Measurements from ENCODE around the gene GATA1. TPM values are rescaled to one million over a fixed set of nuclear protein-coding genes. Genes with fewer than 3 reads are reported as not detected.

Gene GATA1
- total RNA-seq, 8 experiments from 2014 or later: not detected

DNA sequence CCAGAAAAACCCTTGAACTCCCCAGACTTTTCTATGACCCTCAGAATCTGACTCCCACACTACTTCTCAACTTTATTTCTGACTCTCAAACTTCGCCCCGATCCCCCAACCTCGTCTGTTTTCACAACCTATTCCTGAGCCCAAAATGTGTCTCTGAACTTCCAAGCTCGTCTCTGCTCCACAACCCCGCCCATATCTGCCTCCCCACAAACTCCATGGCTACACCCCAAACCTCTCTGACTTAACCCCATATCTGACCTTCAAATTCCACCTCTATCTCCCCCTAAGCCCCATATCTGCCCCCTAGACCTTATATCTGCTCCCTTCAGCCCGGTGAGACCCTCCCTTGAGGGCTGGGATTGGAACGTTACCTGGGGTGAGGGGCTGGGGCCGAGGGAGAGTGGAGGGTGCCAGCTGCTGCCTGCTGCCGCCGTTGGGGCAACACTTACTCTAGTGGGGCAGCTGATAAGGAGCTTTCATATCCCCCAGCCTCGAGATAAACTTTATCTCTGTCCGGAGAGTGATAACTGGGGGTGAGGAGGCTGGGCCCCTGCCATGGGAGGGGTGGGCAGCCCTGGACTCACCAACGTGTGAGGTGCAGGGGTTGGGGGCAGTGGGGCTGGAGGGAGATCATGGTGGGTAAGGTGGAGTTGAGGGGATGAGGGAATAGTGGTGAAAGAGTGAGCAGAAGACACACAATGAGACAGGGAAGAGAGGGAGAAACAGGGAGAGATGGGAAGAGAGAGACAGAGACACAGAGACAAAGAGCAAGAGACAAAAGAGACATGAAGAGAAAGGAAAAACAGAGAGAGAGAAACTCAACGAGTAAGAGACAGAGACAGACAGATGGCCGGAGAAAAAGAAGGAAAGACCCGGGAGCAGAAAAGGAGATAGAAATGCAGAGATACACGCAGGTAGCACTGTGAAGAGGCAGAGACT, 1.4 kb downstream of the GATA1 start:
- in situ Hi-C loops (cut with MboI; ENCODE audit: low pct_unique_long_range_greater_than_20kb in 2 of 9, low sequenced_read_pairs in 9 of 9, unreplicated experiment in 9 of 9): no loop called here
- 42 to 82% (median 55%) methylated on average over 3 to 5 of the region's 17 CpGs; no CpG with 5 or more reads in 4 of the 10 experiments for WGBS, 10 experiments
- no peaks in the 10 kb centered on the region for H3K4me1 ChIP-seq (replicated peaks in 1 of 2)
- no peak overlapping the region for H3K27ac ChIP-seq
- no peak for ATAC-seq (replicated peaks in 6 of 8)
- H3K4me3 ChIP-seq: no peak overlapping the region

DNA sequence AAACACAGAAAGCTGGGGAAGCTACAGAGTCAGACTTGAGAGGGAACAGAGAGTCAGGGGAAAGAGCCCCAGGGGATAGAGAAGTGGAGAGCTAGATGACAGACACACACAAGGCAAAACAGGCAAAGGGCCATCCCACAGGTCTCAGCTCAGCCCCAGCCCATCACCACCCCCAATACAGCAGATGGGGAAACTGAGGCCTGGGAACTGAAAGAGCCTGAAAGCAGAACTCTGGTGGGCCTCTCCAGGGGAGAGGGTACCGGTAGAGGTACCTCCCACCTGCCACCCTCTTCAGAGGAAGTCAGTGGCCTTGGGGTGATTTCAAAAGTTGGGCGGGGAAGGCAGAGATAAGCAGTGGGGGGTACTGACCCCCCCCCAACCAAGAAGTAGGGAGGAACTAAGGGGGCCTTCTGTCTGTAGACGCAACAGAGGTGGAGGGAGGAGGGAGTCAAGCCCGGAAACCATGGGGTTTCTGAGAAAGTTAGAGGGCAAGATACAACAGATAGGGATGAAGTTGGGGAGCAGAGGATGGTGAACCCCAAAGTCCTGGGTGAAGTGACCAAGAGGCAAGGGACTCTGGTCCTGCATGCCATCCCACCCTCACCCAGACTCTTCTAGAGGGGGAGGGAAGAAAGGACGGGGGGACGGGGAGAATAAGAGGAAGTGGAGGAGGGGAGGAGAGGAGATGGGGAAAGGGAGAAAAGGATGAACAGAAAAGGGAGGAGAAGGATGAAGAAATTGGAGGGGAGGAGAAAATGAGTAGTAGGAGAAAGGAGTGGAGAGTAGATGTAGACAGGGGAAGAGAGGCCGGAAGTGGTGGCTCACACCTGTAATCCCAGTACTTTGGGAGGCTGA, 3.2 kb downstream of the GATA1 start:
- ATAC-seq (replicated peaks in 6 of 8): no peak
- H3K4me3 ChIP-seq: no peak overlapping the region
- in situ Hi-C loops (cut with MboI; ENCODE audit: low pct_unique_long_range_greater_than_20kb in 2 of 9, low sequenced_read_pairs in 9 of 9, unreplicated experiment in 9 of 9): no loop called here
- H3K27ac ChIP-seq: no peak overlapping the region
- WGBS, 10 experiments: 0 to 100% (median 90%) methylated on average over 1 of the region's 7 CpGs; no CpG with 5 or more reads in 6 of the 10 experiments
- H3K4me1 ChIP-seq (replicated peaks in 1 of 2): no peaks in the 10 kb centered on the region

DNA sequence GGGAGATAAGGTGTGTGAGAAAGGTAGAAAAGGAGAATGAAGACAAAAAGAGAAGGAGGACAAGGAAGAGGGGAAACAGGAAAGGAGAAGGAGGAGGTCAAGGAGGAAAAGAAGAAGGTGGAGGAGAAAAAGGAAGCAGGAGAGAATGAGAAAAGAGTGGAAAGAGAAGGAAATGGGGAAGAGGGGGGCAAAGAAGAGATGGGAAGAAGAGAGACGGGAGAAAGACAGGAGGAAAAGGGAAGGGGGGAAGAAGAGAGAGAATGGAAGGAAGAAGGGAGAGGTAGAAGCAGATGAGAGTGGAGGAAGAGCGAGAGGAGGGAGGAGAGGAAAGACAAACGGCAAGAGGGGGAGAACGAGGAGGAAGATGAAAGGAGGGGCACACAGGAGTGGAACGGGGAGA, 4.1 kb downstream of the GATA1 start:
- Histone ChIP-seq H3K4me3 (no peak overlapping the region), H3K4me1 (replicated peaks in 1 of 2) (no peaks in the 10 kb centered on the region), H3K27ac (no peak overlapping the region)
- in situ Hi-C loops (cut with MboI; ENCODE audit: low pct_unique_long_range_greater_than_20kb in 2 of 9, low sequenced_read_pairs in 9 of 9, unreplicated experiment in 9 of 9): no loop called here
- no peak for ATAC-seq (replicated peaks in 6 of 8)
- 11 to 58% (median 52%) methylated on average over 2 to 5 of the region's 5 CpGs; no CpG with 5 or more reads in 4 of the 10 experiments for WGBS, 10 experiments

- 60% methylated on average over 9 of the region's 11 CpGs; no CpG with 5 or more reads in 9 of the 10 experiments for WGBS, 10 experiments
- H3K4me1 ChIP-seq (replicated peaks in 1 of 2): no peaks in the 10 kb centered on the region
- no peak for ATAC-seq (replicated peaks in 6 of 8)
- no peak overlapping the region for H3K27ac ChIP-seq
- in situ Hi-C loops (cut with MboI; ENCODE audit: low pct_unique_long_range_greater_than_20kb in 2 of 9, low sequenced_read_pairs in 9 of 9, unreplicated experiment in 9 of 9): no loop called here
- H3K4me3 ChIP-seq: no peak overlapping the region
These were observed 4.9 kb downstream of the GATA1 start for GRCh38 chrX:48791063-48791820.

GRCh38 chrX:48792219-48792618, 5.8 kb downstream of the GATA1 start:
- Histone ChIP-seq H3K4me1 (replicated peaks in 1 of 2) (no peaks in the 10 kb centered on the region), H3K27ac (no peak overlapping the region), H3K4me3 (no peak overlapping the region)
- no peak for ATAC-seq (replicated peaks in 6 of 8)
- WGBS, 10 experiments: 50 to 85% (median 80%) methylated on average over 2 to 4 of the region's 7 CpGs; no CpG with 5 or more reads in 6 of the 10 experiments
- in situ Hi-C loops (cut with MboI; ENCODE audit: low pct_unique_long_range_greater_than_20kb in 2 of 9, low sequenced_read_pairs in 9 of 9, unreplicated experiment in 9 of 9): no loop called here

- no CpG with 5 or more reads among the region's 4 CpGs for WGBS, 10 experiments
These were observed 7.5 kb downstream of the GATA1 start for GRCh38 chrX:48793935-48794334.

GRCh38 chrX:48794340-48794910, 8.0 kb downstream of the GATA1 start:
- no peak overlapping the region for H3K4me3 ChIP-seq
- no peak overlapping the region for H3K27ac ChIP-seq
- WGBS, 10 experiments: 46 to 100% methylated on average over 1 to 12 of the region's 12 CpGs; no CpG with 5 or more reads in 8 of the 10 experiments
- ATAC-seq (replicated peaks in 6 of 8): peak in 2 of 8 experiments; percentile 11 to 45
- in situ Hi-C loops (cut with MboI; ENCODE audit: low pct_unique_long_range_greater_than_20kb in 2 of 9, low sequenced_read_pairs in 9 of 9, unreplicated experiment in 9 of 9): no loop called here
- no peaks in the 10 kb centered on the region for H3K4me1 ChIP-seq (replicated peaks in 1 of 2)

More at GRCh38 chrX:48793935-48794334, 7.5 kb downstream of the GATA1 start:
- no peaks in the 10 kb centered on the region for H3K4me1 ChIP-seq (replicated peaks in 1 of 2)
- no peak overlapping the region for H3K27ac ChIP-seq
- in situ Hi-C loops (cut with MboI; ENCODE audit: low pct_unique_long_range_greater_than_20kb in 2 of 9, low sequenced_read_pairs in 9 of 9, unreplicated experiment in 9 of 9): no loop called here
- no peak for ATAC-seq (replicated peaks in 6 of 8)
- no peak overlapping the region for H3K4me3 ChIP-seq

GRCh38 chrX:48794911-48795515, 8.6 kb downstream of the GATA1 start:
- in situ Hi-C loops (cut with MboI; ENCODE audit: low pct_unique_long_range_greater_than_20kb in 2 of 9, low sequenced_read_pairs in 9 of 9, unreplicated experiment in 9 of 9): no loop called here

DNA sequence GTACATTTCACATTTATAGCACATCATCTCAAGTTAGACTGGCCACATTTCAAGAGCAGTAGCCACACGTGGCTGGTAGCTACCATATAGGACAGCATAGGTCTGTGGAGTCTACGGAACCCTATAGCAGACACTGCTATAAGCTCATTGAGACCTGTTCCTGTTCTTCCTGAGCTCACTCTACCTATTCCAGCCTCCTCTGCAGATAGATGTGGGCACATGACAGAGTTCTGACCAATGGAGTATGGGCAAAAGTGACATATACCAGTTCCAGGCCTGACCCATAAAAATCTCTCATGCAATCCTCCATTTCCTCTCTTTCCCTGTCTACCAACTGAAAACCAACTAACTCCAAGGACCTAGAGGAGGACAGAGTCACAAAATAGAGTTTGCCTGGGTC, 11.9 kb downstream of the GATA1 start:
- Histone ChIP-seq H3K27ac (no peak overlapping the region), H3K4me1 (replicated peaks in 1 of 2) (peaks cover 3 to 12% of the 10 kb centered on the region in 2 donors), H3K4me3 (no peak overlapping the region)
- in situ Hi-C loops (cut with MboI; ENCODE audit: low pct_unique_long_range_greater_than_20kb in 2 of 9, low sequenced_read_pairs in 9 of 9, unreplicated experiment in 9 of 9): no loop called here
- WGBS, 10 experiments: 67 to 80% methylated on average over 1 to 2 of the region's 2 CpGs; no CpG with 5 or more reads in 8 of the 10 experiments
- ATAC-seq (replicated peaks in 6 of 8): no peak

More at GRCh38 chrX:48794911-48795515, 8.6 kb downstream of the GATA1 start:
- Histone ChIP-seq H3K27ac (no peak overlapping the region), H3K4me3 (no peak overlapping the region), H3K4me1 (replicated peaks in 1 of 2) (no peaks in the 10 kb centered on the region)
- 33 to 48% methylated on average over 1 to 7 of the region's 8 CpGs; no CpG with 5 or more reads in 8 of the 10 experiments for WGBS, 10 experiments
- peak in 7 of 8 experiments; percentile 35 to 99 (median 74) for ATAC-seq (replicated peaks in 6 of 8)

DNA sequence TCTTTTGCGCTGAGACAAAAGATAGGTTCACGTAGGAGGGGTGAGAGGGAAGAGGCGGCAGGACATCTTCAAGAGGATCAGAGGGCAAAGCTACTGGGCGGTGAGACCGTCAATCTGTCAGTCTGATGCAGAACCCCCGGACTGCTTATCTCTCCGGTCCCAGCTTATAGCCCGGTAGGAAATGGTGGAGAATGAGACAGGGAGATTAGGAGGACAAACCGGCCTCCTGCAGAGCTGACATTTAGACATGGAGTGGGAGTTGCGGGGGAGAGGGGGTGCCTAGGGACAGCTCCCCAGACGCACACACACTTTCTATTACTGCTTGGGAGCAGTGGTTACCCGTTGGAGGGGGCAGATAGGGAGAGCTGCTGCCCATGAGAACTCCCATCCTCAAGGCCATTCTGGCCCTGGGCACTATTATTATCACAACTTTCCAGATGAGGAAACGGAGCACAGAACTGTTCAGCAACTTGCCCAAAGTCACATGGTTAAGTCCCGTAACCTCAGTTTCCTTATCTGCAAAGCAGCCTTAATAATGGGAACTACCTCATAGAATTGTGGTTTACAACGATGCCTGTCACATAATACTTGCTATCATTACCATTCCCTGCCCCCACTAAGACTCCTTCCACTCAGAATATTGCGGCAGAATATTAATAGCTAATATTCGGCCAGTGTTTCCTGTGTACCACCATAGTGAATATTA, 14.3 kb downstream of the GATA1 start:
- in situ Hi-C loops (cut with MboI; ENCODE audit: low pct_unique_long_range_greater_than_20kb in 2 of 9, low sequenced_read_pairs in 9 of 9, unreplicated experiment in 9 of 9): no loop called here
- Histone ChIP-seq H3K4me1 (replicated peaks in 1 of 2) (peaks cover 3 to 12% of the 10 kb centered on the region in 2 donors), H3K4me3 (peak overlapping the region; percentile 54 to 87 (median 82)), H3K27ac (peak overlapping the region; percentile 98 to 99)
- 28 to 100% (median 45%) methylated on average over 1 to 7 of the region's 17 CpGs; no CpG with 5 or more reads in 6 of the 10 experiments for WGBS, 10 experiments
- no peak for ATAC-seq (replicated peaks in 6 of 8)

DNA sequence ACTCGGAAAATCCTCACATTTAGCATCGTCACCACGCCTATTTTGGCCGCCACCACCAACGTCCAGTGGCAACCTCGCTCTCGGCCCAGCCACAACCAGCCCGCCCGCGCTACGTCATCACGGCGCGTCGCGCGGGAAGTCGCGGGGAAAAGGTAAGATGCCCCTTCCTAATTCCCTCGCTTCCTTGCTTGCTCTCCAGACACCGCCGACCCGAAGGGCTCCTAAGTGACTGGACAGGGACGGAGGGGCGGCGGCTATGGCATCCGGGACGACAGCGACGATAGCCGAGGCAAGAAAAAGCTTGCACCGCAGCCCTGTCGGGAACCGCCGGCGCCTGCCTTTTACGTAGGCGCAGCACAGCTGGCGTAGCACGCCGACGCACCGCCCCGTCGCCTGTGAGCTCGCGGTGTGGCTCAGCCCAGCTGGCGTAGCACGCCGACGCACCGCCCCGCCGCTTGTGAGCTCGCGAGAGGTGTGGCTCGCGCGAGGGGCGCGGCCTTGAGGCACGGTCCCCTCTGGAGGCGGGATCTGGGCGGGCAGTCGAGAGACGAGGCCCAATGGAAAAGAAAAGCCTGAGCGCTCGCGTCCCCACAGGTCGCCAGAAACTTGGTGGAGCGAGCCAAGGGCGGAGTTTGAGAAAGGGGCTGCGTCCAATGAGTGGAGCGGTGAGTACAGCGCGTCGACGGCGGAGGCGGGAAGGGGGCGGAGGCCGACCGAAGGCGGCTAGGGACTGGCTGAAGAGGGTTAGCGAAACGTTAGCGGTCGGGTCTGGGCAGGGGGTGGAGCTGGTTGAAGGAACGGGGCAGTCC, 15.1 kb downstream of the GATA1 start, which contains the start of gene HDAC6:
TSS of gene HDAC6 (plus strand) at position 788 of the 809 bp plus-strand sequence. CDS start 626 bp downstream, outside the sequence.
- WGBS, 10 experiments: 20 to 32% methylated on average over 5 to 13 of the region's 89 CpGs; no CpG with 5 or more reads in 8 of the 10 experiments
- in situ Hi-C loops (cut with MboI; ENCODE audit: low pct_unique_long_range_greater_than_20kb in 2 of 9, low sequenced_read_pairs in 9 of 9, unreplicated experiment in 9 of 9): no loop called here

More for the DNA sequence above, 15.1 kb downstream of the GATA1 start, which contains the start of gene HDAC6:
- H3K27ac ChIP-seq: peak within 1 kb of the TSS; percentile 98 to 99
- H3K4me1 ChIP-seq (replicated peaks in 1 of 2): peaks cover 3 to 12% of the 10 kb centered on the region in 2 donors
- H3K4me3 ChIP-seq: peak within 1 kb of the TSS; percentile 63 to 91 (median 85)
- ATAC-seq (replicated peaks in 6 of 8): peak; percentile 83 to 92 (median 90)

All from motor neuron (in vitro differentiated cells).